DMS153 treated with DMSO at 0.1 percent for 48 hours (cell line): ENCODE results near the gene CHST15.
A peak's percentile ranks its signal among the peaks of the same experiment; 100 is the strongest.

Source experiments
- DNase-seq: peaks from one replicate; lab custom pipeline; 2025; ENCODE audit not compliant: unreplicated experiment; lab: John Stamatoyannopoulos, UW

The CHST15 gene

DNA sequence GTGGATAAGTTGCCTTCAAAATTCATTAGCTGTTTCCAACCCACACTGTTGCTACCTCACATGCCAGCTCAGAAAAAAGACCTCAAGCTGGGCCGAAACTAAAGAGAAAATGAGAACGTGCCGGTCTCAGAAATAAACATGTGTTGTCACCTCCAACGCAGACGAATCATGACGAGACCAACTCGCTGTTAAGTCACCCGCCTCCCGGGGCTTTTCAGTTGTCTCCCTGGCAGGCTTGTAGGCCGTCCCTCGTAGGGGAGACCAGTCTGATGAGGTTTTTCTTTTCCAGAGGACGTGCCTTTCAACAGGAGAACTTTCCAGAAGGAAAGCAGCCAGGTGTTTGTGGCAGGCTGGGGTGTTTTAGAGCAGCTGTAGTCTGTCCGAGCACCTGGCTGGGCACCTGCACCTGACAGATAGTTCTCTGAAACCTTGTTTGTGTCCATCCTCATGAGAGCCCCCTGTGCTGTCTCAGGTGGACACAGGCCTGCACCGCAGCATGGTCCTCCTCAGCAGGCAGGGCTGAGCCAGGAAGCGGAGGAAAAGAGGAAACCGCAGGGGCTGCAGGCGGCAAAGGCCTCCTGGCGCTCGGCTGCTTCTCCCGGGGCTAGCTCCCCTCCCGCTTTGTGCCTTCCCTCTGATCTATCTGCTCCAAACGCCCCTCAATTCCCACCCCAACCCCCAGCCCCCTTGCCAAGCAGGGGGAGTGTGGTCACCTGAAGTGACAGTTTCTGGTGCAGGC, 78.8 kb downstream of the CHST15 start:
- DNase-seq, result no peak

DNA sequence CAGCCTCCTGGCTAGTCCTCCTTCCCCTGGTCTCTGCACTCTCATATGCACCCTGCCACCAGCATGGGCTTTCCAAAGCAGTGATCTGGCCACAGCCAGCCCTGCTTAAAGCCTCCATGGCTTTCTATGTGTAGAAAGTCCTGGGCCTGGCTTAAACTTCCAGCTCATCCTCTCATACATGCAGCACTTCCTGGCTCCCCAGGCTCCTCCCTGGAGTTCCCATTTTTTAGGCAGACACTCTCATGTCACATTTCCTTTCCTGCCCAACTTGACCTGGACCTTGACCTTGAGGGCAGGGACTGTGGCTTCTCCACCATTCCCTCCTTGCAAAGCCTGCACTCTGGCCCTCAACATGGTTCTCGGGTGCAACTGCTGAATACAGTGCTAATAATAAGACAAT, 79.5 kb downstream of the CHST15 start:
- no peak for DNase-seq

DNA sequence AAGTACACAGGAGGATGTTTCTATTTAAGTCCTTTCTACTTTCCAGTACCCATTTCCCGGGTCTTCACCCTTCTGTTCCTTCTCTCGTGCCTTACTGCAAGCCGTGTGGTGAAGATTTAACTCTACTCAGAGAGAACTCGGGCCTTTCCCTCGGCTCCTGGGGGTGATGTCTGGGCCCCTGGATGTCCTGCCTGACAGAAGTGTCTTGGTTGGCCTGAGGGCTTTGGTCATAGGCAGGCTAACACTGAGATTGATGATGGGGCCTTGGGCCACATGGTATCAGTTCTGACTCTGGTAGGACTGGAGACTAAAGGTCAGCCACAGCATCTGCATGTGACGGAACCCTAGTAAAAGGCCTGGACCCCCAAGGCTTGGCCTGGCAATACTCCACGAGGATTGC, 80.4 kb downstream of the CHST15 start:
- DNase-seq, result no peak

DNA sequence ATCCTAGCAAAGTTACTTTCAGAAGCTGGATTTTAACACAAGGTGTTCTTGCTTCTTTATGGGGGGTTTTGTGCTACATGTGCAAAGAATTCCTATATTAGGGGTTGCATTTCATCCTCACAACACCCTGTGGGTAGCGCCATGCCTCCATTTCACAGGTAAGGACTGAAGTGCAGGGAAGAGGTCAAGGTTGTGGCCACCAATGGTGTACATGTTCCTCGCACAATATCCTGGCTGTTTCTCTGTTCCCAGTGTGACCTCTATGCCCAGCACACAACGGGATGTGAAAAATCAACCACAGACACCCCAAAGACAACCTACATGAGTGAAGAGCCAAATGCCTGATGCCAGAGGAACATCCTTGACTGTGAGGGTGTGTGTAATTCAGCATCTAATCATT, 80.8 kb downstream of the CHST15 start:
- no peak for DNase-seq

DNA sequence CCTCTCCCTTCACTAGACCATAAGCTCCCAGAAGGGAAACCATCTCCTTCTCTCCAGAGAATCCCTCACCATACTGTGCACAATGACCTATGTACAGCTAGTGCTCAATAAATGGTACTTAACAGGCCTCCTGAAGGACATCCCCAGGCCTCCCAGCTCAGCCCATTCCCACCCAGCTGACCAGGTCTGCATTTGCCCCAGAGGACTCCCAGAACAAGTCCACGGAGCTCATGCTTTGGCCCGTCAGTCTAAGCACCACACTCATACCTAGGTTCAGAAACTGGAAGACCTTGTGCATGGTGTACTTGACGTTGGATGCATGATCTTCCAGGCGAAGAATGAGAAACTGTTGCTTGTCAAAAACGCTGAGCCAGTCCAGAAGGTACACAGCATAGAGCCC, 81.3 kb downstream of the CHST15 start:
- DNase-seq, result no peak

DNA sequence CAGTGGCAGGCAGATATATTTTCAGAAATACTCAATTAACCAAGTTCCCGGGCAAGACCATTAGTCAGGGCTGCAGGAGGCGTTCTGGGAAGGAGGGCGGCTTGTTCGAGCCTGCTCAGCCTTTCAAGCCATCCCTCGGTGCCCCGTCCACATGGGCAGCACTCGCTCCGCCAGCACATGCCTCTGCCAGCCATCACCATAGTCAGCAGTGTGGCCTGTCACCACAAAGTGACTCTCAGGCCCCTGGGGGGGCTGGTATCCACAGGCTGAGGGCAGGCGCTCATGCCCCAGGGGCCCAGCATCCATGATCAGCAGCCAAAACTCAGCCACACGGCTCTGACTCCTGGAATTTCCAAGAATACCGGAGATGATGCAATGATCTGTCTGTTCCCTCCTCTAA, 81.9 kb downstream of the CHST15 start:
- DNase-seq, result no peak

DNA sequence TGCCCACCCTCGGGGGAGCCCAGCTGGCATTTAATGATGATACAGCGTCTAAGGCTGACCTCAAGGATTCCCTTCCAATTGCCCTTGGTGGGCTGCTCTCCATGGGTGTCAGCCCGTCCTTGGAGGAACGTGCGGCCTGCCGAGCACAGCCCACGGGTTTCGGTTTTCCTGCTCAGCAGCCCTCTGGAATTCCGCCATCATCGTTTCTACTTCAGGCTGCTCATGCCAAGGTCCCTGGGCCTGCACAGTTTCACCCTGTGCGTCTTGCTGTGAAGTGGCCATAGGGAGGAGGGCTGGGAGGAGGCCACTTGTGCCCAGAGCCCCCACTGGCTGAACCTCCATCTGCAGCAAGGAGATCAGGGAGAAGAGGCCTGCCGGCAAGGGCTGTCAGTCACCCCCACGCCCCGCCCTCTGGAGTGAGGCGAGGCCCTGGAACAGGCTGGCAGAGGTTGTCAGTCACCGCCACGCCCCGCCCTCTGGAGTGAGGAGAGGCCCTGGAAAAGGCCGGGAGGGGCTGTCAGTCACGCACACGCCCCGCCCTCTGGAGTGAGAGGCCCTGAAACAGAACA, 82.8 kb downstream of the CHST15 start:
- DNase-seq, result no peak

DNA sequence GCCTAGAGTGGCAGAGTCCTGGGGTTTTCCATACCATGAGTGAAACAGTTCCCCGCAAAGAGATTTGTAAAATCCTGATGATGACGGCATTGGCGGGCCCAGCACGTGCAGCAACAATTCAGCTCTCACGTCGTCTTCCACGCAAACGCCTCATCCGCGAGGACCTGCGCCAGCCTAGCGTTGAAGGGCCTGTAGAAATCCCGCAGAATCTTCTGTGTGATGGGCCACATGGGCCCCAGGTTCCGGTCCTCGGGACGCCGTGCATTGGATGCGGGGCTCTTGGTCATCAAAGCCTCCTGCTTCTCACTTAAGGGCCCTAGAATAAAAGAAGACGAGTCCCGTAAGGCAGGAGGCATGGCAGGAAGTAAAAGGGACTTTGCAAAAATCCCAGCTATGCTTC, 83.4 kb downstream of the CHST15 start:
- no peak for DNase-seq

DNA sequence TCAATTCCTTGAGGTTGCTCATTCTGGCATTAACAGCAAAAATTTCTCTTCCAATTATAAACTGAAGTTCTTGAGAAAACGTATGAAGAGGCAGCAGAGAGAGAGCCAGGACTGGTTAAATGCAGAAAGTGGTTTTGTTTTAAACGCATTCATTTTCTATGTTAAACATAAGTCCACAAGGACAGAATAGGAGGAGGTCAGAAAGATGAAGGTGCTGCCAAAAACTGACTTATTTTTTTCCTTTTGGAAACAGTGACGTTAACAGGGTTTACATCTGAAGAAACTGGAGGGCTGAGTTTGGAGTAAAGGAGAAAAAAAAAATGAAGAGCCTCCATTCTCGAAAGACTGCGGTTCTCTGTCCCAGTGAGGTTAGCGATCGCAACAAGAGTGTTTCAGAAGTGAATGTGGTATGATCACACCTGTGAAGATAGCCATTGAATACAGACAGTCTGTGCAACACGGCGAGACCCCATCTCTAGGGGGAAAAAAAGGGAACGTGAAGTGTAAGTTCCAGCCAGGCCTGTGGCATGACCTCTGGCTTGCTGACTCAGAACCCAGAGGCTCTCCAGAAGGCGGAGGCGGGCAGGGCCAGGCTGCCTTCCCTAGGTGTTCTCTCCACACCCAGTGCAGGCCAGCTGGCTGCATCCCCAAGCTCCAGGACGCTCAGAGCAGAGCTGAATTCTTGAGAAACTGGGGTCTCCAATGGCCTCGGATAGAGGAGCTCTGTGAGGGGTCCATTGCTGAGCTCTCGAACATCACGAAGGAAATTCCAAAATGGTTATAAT, 84.0 kb downstream of the CHST15 start:
- no peak for DNase-seq

DNA sequence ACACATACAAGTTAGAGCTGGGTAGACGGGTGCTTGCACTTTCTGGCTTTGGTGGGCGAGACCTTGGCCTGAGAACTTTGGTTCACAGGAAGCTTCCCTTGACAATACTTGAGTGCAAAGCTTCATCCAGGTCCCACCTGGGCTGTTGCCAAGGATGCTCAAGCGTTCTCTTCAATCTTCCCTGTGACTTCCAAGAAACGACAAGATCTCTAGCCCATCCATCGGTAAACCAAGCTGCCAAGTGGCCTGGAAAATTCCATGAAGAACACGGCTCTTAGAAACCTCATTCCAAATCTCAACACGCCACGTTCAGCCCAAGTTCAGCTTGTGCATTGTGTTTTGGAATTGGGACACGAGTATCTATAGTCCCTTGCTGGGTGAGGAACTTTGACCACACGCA, 84.7 kb downstream of the CHST15 start:
- DNase-seq, result no peak

DNA sequence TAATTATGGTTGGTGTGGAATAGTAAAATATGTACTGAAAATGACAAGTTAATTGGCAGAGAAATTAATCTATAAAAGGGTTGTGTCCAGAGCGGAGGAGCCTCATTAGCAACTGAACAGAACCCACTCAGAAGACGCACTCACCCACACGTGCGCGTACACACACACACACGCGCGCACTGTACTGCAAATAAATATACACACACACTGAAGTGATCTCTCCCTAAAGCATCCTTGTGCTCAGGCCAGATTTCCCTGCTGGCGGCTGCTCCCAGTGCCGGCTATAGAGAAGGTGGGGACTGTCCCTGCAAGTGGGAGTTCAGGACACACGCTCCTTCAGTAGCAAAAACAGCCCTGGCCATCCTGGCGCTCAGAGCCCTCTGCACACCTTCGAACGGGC, 85.2 kb downstream of the CHST15 start:
- DNase-seq, result no peak

DNA sequence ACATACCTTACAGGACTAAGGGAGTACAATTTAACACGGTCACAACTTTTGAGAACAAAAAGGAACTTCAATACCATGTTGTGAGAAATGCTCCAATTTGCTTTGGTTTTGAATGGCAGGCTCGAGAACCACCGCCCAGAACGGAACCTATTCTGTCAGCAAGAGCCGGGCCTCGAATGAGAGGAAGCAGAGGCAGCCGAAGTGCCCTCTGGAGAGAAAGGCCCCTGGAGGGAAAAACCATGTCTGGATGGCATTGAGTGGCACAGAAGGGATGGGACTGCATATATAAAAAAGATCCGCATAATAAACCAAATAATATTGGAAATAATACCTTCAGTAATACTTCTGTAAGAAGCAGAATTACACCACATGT, 85.6 kb downstream of the CHST15 start:
- DNase-seq, result no peak

DNA sequence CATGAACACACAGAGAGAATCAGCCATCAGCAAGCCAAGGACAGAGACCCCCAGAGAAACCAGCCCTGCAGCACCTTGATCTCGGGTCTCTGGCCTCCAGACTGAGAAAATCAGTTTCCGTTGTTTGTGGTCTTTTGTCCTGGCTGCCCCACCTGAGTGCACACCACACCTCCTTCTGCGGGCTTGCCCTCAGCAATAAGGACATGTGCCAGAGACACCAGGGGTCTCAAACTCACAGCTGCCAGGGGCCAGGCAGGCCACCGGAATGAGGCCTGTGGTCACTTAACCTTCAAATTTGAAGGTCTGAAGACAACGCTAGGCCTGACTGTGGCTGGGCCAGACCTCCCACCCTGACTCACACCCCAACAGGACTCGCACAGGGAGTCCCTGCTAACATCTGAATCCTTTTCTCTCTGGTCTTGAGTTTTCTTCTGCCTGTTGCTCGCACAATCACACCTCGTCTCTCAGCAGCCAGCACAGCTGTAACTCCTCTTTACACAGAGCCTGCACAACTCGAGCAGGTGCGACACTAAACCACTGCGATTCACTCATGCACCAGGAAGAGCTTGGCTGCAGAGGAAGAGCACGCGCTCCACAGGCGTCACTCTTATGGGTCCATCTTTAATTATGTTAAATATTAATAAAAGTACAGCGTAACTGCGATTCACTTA, 86.2 kb downstream of the CHST15 start:
- no peak for DNase-seq

DNA sequence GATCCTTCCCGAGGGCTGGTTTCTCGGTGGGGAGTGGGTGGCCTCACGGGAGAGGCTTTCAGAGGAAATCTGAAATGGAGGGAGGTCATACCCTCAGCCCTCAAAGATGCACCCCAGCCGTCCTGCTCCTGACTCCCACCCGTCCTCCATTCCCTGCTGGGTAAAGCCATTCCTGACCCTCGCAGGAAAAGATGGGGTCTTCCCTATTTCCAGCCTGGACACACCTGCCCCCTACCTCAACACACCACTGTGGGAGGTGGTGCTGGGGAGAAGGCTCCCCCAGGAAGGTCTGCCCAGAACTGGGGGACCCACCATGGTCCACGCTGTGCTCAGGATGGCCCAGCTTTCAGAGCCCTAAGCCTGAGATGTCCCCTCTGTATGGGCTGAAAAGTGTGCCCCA, 86.9 kb downstream of the CHST15 start:
- no peak for DNase-seq

DNA sequence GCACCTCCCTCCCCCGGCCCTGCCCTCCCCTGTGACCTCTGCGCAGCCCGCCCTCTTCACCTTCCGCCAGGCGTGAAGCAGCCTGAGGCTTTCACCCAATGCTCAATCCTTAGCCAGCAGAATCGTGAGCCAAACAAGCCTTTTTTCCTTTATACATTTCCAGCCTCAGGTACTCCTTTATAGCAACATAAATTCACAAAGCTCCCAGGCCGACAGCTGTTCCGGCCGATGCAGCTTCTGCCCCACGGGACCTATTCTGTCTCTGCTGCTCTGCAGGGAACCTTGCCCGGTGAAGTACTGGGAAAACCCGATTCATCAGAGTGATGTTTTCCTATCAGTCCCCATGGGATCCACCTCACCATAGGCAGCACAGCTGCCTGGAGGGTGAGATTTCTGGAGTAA, 87.4 kb downstream of the CHST15 start:
- DNase-seq, result peak; percentile 87

DNA sequence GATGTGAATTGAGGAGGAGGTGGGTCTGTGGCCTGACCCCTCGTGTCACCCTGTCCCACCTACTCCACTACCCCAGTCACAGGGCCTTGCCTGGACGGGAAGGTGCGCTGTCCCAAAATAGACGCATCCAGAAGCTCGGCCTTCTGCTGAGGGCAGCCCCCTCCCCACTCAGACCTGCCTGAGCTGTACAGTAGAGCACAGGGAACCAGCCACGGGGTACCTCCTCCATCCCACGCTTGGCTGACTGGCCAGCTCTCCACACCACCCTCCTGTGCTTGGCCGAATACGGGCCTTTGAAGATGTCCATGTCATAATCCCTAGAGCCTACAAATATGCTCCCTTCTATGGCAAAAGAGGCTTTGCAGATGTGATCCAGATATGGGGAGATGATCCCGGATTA, 88.3 kb downstream of the CHST15 start:
- DNase-seq, result no peak

DNA sequence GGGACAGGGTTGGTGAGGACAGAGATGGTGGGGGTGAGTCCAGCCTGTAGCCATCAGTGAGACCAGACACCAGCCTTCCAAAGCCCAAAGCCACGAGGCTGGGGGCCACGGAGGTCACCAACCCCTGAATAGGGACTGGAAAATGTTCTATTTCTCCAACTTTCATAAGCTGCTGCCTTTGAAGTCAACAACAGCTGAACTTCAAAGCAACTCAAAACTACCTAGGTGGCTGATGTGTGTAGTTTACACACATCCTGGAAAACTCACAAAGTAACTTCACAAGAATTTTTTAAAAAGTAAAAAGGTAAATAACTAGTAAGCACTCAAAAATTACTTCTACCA, 88.8 kb downstream of the CHST15 start:
- no peak for DNase-seq

DNA sequence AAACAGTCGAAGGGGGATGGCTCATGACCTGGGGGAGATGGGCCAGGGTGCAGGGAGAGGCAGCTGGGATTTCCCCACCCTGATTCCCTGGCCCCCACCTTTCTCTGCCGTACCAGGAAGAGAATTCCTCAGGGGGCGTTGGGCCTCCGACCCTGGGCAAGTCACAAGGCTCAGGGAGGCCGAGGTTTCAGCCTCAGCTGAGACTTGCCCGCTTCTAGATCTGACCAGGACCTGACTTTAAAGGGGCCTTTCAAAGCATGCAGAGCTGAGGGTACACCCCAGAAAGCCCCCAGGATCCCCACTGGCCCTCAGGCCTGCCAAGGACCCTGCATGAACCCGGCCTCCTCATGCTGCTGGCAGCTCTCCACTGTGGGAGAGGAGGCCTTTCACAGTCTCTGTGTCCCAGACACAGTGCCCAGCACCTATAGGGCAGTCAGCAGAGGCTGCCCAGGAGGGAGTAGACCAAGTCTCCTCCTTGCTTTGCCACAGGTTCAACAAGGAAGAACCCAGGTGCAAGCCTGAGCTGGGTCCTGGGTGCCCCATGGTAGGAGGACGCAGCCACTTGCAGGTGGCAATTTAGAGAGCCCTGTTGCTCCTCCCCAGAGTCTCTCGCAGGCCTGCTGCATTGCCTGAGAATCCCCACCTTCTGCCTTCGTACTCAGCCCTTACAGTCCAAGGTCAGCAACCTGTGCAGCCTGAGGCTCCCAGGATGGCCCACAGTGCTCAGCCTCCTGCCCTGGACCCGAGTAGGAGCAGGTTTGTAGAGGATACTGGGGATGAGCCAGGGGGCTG, 89.3 kb downstream of the CHST15 start:
- DNase-seq, result no peak

DNA sequence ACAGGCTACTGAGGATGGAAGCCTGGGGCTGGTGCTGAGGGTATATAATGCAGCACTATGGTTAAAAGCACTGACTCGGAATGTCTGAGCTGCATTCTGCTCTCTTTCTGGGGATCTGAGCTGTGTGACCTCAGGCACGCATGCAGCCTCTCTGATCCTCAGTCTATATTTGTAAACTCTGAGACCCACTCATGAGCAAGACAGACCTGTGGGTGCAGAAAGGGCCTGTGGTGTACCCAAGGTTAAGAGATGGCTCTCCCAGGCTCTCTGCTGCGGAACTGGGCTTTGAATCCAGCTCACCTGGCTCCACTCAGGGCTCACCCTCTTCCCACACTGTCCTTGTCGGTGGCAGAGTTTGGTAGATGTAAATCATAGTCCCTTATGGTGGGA, 89.9 kb downstream of the CHST15 start:
- DNase-seq, result no peak

DNA sequence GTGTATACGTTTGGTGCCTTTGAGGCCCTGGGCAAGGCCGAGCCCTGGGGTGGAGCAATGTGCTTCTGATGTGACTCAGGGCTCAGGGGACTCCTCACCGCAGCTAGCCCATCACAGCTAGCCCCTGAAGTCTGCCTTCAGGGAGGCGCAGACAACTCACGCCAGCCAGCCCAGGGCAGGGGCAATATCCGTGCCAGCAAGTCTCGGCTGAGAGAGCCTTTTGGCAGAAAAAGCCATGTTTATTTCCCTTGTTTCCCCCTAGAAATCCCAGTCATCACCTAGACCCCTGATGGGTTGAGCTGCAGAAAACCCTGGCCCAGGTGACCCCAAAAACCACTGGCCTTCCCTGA, 90.4 kb downstream of the CHST15 start:
- DNase-seq, result no peak

DNA sequence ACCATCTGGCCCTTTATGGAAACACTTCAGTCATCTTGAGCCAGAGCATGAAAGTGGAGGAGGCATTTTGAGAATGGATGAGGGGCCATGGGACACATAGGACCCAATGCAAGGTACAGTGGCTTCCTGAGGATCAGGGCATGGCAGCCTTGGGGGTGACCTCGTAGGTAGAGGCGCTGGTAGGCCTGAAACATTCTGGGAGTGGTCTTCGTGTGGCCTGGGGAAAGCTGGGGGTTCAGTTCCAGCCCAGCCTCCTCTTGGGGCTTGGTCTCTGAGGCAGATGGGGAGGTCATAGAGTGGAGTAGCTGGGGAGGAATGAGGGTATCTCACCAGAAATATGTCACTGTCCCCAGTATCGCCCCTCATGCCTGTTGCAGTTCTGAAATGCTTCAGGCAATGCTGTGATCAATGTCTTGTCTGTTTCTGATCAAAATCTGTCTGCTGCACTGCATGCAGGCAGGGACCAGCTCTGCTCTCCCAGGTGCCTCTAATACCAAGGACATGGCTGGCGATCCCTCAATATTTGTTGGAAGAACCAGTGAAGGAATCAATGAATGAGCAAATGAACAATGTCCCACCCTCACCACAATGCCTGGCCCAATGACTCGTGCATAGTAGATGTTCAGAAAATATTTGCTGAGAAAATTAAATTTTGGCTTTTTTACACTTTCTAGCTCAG, 90.9 kb downstream of the CHST15 start:
- DNase-seq, result no peak
